AG08396 (cell line): ENCODE measurements around the gene IL4.

ENCODE experiments used
- DNase-seq: peaks from one replicate; pipeline ENCODE4 v3.0.0; 2012; ENCODE audit warnings: low spot score, mixed read lengths

IL4 gene

GRCh38 chr5:132695956-132696355 lies 22.2 kb downstream of the IL4 start:
- no peak for DNase-seq

GRCh38 chr5:132704875-132705274 lies 31.1 kb downstream of the IL4 start:
- peak; percentile 25 for DNase-seq

- no peak for DNase-seq
Observed at GRCh38 chr5:132708645-132709044, 34.9 kb downstream of the IL4 start.

GRCh38 chr5:132714456-132715307 lies 40.9 kb downstream of the IL4 start:
- no peak for DNase-seq

- no peak for DNase-seq
Observed at GRCh38 chr5:132718544-132719312, 44.9 kb downstream of the IL4 start.

GRCh38 chr5:132725745-132726144 lies 52.0 kb downstream of the IL4 start:
- DNase-seq = no peak

GRCh38 chr5:132729896-132730295 lies 56.1 kb downstream of the IL4 start:
- no peak for DNase-seq
